GM21723 (cell line): ENCODE data around the gene MTF1.
"Not testable (repeated sequence)": the region's sequence is repeated elsewhere in the genome, so short reads cannot be mapped to it uniquely, and the experiment has no call there.

Source experiments
- ATAC-seq: cut with Tn5 transposase; IDR thresholded peaks from one replicate; pipeline ENCODE4 v1.9.1; 2021; ENCODE audit warnings: mild to moderate bottlenecking, moderate library complexity; ENCODE audit not compliant: unreplicated experiment

The MTF1 gene

GRCh38 chr1:37794372-37795339, 64.7 kb downstream of the MTF1 start:
- ATAC-seq = peak; percentile 36

- peak; percentile 58 for ATAC-seq
Observed at GRCh38 chr1:37793773-37794371, 65.5 kb downstream of the MTF1 start, which contains the start of gene MANEAL. Gene MANEAL, plus strand, starts transcription at chr1:37793847. Its CDS starts 336 bp downstream, at chr1:37794183.

- no peak for ATAC-seq
Observed at GRCh38 chr1:37792943-37793686, 66.3 kb downstream of the MTF1 start.

- no peak for ATAC-seq
Observed at GRCh38 chr1:37782491-37782890, 76.9 kb downstream of the MTF1 start.

- no peak for ATAC-seq
Observed at GRCh38 chr1:37778654-37779053, 80.7 kb downstream of the MTF1 start.

- ATAC-seq = no peak
Observed at GRCh38 chr1:37776946-37777516, 82.4 kb downstream of the MTF1 start.

- not testable (repeated sequence) for ATAC-seq
Observed at GRCh38 chr1:37771440-37771839, 88.0 kb downstream of the MTF1 start.

GRCh38 chr1:37767488-37767887, 91.9 kb downstream of the MTF1 start:
- ATAC-seq = no peak

- ATAC-seq = no peak
Observed at GRCh38 chr1:37765916-37766664, 93.3 kb downstream of the MTF1 start.

GRCh38 chr1:37764888-37765441, 94.4 kb downstream of the MTF1 start, which contains the start of gene EPHA10:
Gene EPHA10, minus strand, starts transcription at chr1:37765120. Its CDS starts 54 bp downstream, at chr1:37765066.
- no peak for ATAC-seq

- no peak for ATAC-seq
Observed at GRCh38 chr1:37764414-37764825, 95.0 kb downstream of the MTF1 start.

GRCh38 chr1:37763791-37764413, 95.5 kb downstream of the MTF1 start:
- ATAC-seq = no peak

GRCh38 chr1:37762516-37762915, 96.9 kb downstream of the MTF1 start:
- no peak for ATAC-seq

GRCh38 chr1:37761416-37762095, 97.8 kb downstream of the MTF1 start:
- ATAC-seq = no peak
